GM19023 (cell line): ENCODE measurements around the gene NOP53.
"Not testable (repeated sequence)": the region's sequence is repeated elsewhere in the genome, so short reads cannot be mapped to it uniquely, and the experiment has no call there.

Source experiments
- ATAC-seq: cut with Tn5 transposase; IDR thresholded peaks from one replicate; pipeline ENCODE4 v1.9.1; 2021; ENCODE audit warnings: mild to moderate bottlenecking, moderate library complexity; ENCODE audit not compliant: unreplicated experiment

Gene NOP53

GRCh38 chr19:47716270-47716937 lies 28.9 kb upstream of the NOP53 start:
- ATAC-seq, result no peak

DNA sequence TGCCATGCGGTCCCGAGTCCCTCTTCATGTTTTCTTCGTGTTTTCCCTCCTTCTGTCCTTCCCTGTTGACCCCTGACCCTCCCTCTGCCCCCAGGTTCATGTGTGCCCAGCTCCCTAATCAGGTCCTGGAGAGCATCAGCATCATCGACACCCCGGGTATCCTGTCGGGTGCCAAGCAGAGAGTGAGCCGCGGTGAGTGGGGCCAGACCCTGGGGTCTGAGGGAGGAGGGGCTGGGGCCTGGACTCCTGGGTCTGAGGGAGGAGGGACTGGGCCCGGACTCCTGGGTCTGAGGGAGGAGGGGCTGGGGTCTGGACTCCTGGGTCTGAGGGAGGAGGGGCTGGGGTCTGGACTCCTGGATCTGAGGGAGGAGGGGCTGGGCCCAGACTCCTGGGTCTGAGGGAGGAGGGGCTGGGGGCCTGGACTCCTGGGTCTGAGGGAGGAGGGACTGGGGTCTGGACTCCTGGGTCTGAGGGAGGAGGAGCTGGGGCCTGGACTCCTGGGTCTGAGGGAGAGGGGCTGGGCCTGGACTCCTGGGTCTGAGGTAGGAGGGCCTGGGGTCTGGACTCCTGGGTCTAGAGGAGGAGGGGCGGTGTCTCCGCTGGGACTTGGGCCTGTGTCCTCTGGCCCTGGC lies 26.8 kb upstream of the NOP53 start:
- not testable (repeated sequence) for ATAC-seq

GRCh38 chr19:47719047-47719859 lies 26.1 kb upstream of the NOP53 start:
- no peak for ATAC-seq

- no peak for ATAC-seq
Measured at GRCh38 chr19:47720669-47721422, 24.5 kb upstream of the NOP53 start.

DNA sequence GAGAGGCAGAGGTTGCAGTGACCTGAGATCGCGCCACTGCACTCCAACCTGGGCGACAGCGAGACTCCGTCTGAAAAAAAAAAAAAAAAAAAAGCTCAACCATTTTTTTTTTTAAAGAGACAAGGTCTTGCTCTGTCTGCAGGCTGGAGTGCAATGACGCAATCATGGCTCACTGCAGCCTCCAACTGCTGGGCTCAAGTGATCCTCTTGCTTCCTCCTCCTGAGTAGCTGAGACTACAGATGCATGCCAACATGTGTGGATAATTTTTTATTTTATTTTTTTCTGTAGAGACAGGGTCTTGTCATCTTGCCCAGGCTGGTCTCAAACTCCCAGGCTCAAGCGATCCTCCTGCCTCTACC lies 21.8 kb upstream of the NOP53 start:
- no peak for ATAC-seq

GRCh38 chr19:47725759-47726401 lies 19.5 kb upstream of the NOP53 start:
- no peak for ATAC-seq

- no peak for ATAC-seq
Measured at GRCh38 chr19:47726467-47726866, 18.9 kb upstream of the NOP53 start.

DNA sequence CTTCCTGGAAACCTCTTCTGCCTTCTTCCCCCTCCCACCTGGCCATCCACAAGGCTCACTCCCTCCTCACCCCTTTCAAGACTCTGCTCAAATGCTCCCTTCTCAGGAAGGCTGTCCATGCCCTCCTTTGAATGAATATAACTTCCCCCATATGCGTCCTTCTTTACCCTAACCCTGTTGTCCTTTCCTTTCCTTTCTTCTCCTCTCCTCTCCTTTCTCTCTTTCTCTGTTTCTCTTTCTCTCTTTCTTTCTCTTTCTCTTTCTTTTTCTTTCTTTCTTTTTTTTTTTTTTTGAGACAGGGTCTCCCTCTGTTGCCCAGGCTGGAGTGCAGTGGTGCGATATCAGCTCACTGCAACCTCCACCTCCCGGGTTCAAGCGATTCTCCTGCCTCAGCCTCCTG lies 17.1 kb upstream of the NOP53 start:
- ATAC-seq, result not testable (repeated sequence)

GRCh38 chr19:47729468-47729798 lies 15.9 kb upstream of the NOP53 start:
- no peak for ATAC-seq

DNA sequence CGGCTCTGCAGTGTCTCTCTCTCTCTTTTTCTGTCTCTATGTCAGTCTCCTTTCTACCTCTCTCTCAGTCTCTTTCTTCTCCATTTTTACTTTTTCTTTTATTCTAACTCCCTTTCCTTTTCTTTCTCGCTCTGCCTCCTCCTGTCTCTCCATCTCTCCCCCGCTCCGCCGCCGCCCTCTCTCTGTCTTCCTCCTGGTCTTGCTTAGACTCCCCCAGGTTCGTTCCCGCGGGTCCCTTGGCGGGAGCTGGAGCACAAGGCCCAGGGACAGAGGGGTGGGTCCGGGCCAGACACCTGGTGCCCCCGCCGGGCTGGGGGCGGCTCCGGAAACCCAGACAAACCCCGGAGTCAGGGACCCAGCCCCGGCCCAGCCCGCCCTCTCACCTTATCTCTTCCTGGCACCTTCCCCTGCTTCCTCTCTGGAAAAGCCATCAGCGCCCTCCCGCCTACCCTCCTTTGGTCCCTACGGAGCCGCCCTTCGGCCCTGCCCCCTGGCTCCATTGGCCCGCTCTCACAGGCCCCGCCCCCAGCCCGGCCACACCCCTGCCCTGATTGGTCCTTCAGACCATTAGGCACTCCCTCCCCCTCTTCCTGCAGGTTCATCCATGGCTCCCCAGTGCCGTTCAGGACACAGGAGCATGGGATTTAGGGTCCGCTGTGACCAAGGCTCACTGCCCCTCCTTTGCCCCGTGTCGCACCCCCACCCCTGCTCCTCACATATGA lies 15.4 kb upstream of the NOP53 start:
- ATAC-seq, result no peak

- no peak for ATAC-seq
Measured at GRCh38 chr19:47730521-47730889, 14.8 kb upstream of the NOP53 start.

GRCh38 chr19:47730910-47731309 lies 14.4 kb upstream of the NOP53 start:
- ATAC-seq, result no peak

DNA sequence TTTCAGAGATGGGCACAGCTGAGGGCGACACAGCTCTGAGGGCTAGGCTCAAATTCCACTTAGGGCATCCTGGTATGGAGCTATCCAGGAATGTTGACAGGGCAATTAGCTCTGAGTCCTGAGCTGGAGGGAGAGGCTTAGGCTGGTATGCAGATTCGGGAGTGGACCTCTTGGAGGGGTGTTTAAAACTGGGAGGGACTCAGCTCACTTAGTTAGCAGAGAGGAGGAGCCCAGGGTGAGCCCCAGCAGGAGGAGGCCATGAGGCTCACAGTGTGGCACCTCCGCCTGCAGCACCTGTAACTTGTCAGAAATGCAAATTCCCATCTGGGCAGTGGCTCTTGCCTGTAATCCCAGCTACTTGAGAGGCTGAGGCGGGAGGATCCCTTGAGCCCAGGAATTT lies 10.2 kb upstream of the NOP53 start:
- no peak for ATAC-seq

DNA sequence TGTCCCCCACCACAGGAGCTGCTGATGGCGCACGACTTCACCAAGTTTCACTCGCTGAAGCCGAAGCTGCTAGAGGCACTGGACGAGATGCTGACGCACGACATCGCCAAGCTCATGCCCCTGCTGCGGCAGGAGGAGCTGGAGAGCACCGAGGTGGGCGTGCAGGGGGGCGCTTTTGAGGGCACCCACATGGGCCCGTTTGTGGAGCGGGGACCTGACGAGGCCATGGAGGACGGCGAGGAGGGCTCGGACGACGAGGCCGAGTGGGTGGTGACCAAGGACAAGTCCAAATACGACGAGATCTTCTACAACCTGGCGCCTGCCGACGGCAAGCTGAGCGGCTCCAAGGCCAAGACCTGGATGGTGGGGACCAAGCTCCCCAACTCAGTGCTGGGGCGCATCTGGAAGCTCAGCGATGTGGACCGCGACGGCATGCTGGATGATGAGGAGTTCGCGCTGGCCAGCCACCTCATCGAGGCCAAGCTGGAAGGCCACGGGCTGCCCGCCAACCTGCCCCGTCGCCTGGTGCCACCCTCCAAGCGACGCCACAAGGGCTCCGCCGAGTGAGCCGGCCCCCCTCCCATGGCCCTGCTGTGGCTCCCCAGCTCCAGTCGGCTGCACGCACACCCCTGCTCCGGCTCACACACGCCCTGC lies 4.4 kb upstream of the NOP53 start:
- ATAC-seq, result no peak

DNA sequence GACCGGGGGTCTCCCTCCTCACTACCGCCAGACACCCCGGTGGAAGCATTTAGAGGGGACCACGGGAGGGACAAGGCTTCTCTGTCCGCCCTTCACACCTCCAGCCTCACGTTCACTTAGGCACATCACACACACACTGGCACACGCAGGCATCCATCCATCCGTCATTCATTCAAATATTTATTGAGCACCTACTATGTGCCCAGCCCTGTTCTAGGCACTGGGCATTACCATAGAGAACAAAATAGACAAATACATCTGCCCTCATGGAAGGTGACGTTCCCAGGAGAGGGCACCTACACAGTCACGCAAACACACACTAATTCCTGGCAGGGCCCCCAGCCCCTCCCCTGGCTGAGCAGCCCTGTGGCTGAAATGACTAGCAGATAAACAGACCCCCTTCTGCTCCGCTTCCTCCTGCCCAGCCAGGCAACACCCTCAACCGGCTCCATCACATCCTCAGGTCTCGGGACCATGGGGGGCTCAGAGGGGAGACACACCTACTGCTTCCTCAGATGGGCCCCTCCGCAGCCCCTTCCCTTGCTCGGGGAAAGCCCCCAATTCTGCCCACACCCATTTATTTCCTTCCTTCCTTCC lies 3.7 kb upstream of the NOP53 start:
- ATAC-seq, result no peak

DNA sequence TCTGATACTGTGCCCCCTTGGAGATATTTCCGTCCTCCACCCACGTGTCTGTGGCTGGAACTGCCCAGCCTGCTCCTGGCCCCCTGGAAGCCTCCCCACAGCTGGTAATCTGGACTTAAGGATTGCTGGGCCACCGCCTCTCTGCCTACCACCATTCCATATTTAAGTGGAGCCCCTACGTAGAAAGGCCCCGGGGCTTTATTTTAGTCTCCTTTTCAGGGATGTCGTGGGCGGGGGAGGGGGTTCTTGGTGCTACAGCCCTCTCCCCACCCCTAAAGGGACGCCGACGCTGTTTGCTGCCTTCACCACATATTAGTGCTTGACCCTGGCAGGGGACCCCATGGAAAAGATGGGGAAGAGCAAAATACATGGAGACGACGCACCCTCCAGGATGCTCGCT lies 2.7 kb upstream of the NOP53 start:
- no peak for ATAC-seq

DNA sequence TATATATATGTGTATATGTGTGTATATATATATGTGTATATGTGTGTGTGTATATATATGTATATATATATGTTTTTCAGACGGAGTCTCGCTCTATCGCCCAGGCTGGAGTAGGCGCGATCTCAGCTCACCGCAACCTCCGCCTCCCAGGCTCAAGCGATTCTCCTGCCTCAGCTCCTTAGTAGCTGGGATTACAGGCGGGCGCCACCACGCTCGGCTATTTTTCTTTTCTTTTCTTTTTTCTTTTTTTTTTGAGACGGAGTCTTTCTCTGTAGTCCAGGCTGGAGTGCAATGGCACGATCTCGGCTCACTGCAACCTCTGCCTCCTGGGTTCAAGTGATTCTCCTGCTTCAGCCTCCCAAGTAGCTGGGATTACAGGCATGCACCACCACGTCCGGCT lies 783 bp downstream of the NOP53 start:
- ATAC-seq, result not testable (repeated sequence)

DNA sequence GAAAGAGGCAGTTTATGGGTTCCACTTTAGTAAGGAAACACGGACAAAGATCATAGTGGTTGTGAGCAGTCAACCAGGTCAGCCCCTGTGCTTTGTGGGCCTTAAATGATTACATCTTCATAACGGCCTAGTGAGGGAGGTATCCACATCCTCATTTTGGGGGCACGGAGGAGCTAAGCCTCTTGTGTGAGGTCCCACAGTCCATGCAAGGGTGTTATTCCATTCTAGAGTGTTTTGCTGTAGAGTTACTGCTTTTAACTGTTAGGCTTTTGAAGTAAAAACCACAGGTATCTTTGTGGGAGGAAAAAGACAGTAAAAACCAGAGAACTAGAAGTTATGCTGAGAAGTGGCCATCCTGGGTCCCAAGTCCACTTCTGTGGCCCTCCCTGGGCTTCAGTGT lies 4.0 kb downstream of the NOP53 start:
- no peak for ATAC-seq

GRCh38 chr19:47750752-47751151 lies 5.4 kb downstream of the NOP53 start:
- ATAC-seq, result no peak
